HCT116 (cell line): ENCODE results near the gene TCP1. TPM values are rescaled to one million over a fixed set of nuclear protein-coding genes. Genes with fewer than 3 reads are reported as not detected.

Source experiments
- ATAC-seq: fragments of 200-7000 bp; cut with Tn5 transposase; 2 replicates; pipeline ENCODE4 v1.9.1; 2020; ENCODE audit warnings: mild to moderate bottlenecking, moderate library complexity
- BruUV-seq: library from RNA; stranded (reverse); fragments of 400-500 nt; replicated peaks from 2 replicates; lab custom pipeline; 2021; lab: Mats Ljungman, UMichigan
- CTCF ChIA-PET: fragments of 300-600 bp; sonication (Branson Sonifier 250); formaldehyde crosslinking; loops from one replicate; lab custom pipeline; 2021; ENCODE audit warnings: antibody characterized with exemption; lab: Charles Lee
- POLR2A ChIA-PET: fragments of 300-600, 350-600 bp; sonication (Branson Sonifier 250); formaldehyde crosslinking; loops from one replicate; lab custom pipeline; 2021; ENCODE audit warnings: antibody characterized with exemption; lab: Charles Lee
- RAD21 ChIA-PET, 2 experiments: fragments of 300-600 bp; sonication (Branson Sonifier 250); formaldehyde crosslinking; loops; one replicate each; lab custom pipeline; 2023; ENCODE audit warnings: low total read pairs in 2 of 2; ENCODE audit not compliant: uncharacterized antibody in 2 of 2, unreplicated experiment in 2 of 2, low non-redundant PET in 1 of 2; lab: Charles Lee
- DNase-seq: peaks from one replicate; pipeline ENCODE4 v3.0.0-alpha.2; 2010; ENCODE audit warnings: low read depth, low spot score
- H2AFZ ChIP-seq: fragments of 200-600 bp; shearing (Covaris generic), sonication (generic); 2 replicates; pipeline ENCODE4 v1.6.1; 2017; ENCODE audit warnings: low read depth, mixed run types, mixed read lengths, antibody characterized with exemption, low read length; ENCODE audit not compliant: poor library complexity, severe bottlenecking
- H3K27ac ChIP-seq: 2 replicates; pipeline ENCODE4 v1.5.1; 2012; ENCODE audit warnings: low read depth, low read length
- H3K27me3 ChIP-seq: fragments of 200-600 bp; sonication (generic); 2 replicates; pipeline ENCODE4 v1.6.1; 2016; ENCODE audit warnings: mixed run types, low read length, mixed read lengths; ENCODE audit not compliant: insufficient read depth
- H3K36me3 ChIP-seq, 2 experiments: fragments of 200-500 bp in 1 of 2; fragments of 200-600 bp in 1 of 2; sonication (Bioruptor generic) in 1 of 2; sonication (generic) in 1 of 2; 2 replicates each; pipeline versions ENCODE4 v1.5.1 to v1.6.1; 2014 to 2016; ENCODE audit warnings: low read length in 2 of 2, inconsistent platforms in 1 of 2, mixed read lengths in 1 of 2, mixed run types in 1 of 2; ENCODE audit not compliant: insufficient read depth in 2 of 2, control insufficient read depth in 1 of 2
- H3K4me1 ChIP-seq, 2 experiments: fragments of 200-600 bp in 1 of 2; sonication (generic) in 1 of 2; 2 replicates each; pipeline versions ENCODE4 v1.5.1 to v1.6.1; 2012 to 2017; ENCODE audit warnings: low read length in 2 of 2, inconsistent platforms in 1 of 2, mild to moderate bottlenecking in 1 of 2, mixed read lengths in 1 of 2, mixed run types in 1 of 2, moderate library complexity in 1 of 2; ENCODE audit not compliant: insufficient read depth in 2 of 2, control insufficient read depth in 1 of 2
- H3K4me2 ChIP-seq: fragments of 200-600 bp; sonication (generic); 2 replicates; pipeline ENCODE4 v1.6.1; 2017; ENCODE audit warnings: mixed run types, low read length, mixed read lengths
- H3K4me3 ChIP-seq, 2 experiments: fragments of 200-600 bp in 1 of 2; sonication (generic) in 1 of 2; replicated peaks in 1 of 2; 2 replicates each; pipeline ENCODE4 v1.5.1; 2011 to 2016; ENCODE audit warnings: low read length in 2 of 2, control low read depth in 1 of 2, low read depth in 1 of 2, mild to moderate bottlenecking in 1 of 2, mixed read lengths in 1 of 2, mixed run types in 1 of 2
- H3K79me2 ChIP-seq: fragments of 200-600 bp; sonication (generic); 2 replicates; pipeline ENCODE4 v1.6.1; 2017; ENCODE audit warnings: mild to moderate bottlenecking, mixed run types, low read length, moderate library complexity, mixed read lengths; ENCODE audit not compliant: insufficient read depth
- H3K9ac ChIP-seq: fragments of 200-600 bp; sonication (generic); 2 replicates; pipeline ENCODE4 v1.6.1; 2016; ENCODE audit warnings: low read length, mixed read lengths
- H3K9me2 ChIP-seq: fragments of 200-600 bp; sonication (generic), shearing (Covaris generic); 2 replicates; pipeline ENCODE4 v1.6.1; 2017; ENCODE audit warnings: mixed run types, mild to moderate bottlenecking, moderate library complexity; ENCODE audit not compliant: insufficient read depth
- H3K9me3 ChIP-seq, 2 experiments: fragments of 200-500 bp in 1 of 2; fragments of 200-600 bp in 1 of 2; sonication (Bioruptor generic) in 1 of 2; sonication (generic) in 1 of 2; 2 replicates each; pipeline ENCODE4 v1.6.1; 2014 to 2017; ENCODE audit warnings: low read length in 2 of 2, mixed read lengths in 2 of 2, inconsistent platforms in 1 of 2, low read depth in 1 of 2, mild to moderate bottlenecking in 1 of 2, mixed run types in 1 of 2, moderate library complexity in 1 of 2; ENCODE audit not compliant: control insufficient read depth in 1 of 2, insufficient read depth in 1 of 2
- H4K20me1 ChIP-seq: fragments of 200-600 bp; sonication (generic), shearing (Covaris generic); 2 replicates; pipeline ENCODE4 v1.6.1; 2017; ENCODE audit warnings: mixed run types, mild to moderate bottlenecking, moderate library complexity; ENCODE audit not compliant: insufficient read depth
- CBX3 ChIP-seq: IDR thresholded peaks from 2 replicates; pipeline ENCODE4 v1.6.1; 2012; ENCODE audit warnings: low read depth
- EGR1 ChIP-seq: IDR thresholded peaks from 2 replicates; pipeline ENCODE4 v1.6.1; 2012; ENCODE audit warnings: low read depth
- EZH2 ChIP-seq: fragments of 200-600 bp; sonication (generic); IDR thresholded peaks from 2 replicates; pipeline ENCODE4 v1.6.1; 2017; ENCODE audit warnings: antibody characterized with exemption, mixed run types
- EZH2phosphoT487 ChIP-seq: fragments of 200-600 bp; IDR thresholded peaks from 2 replicates; pipeline ENCODE4 v1.6.1; 2018; ENCODE audit warnings: antibody characterized with exemption, borderline replicate concordance
- FOSL1 ChIP-seq: IDR thresholded peaks from 2 replicates; pipeline ENCODE4 v1.6.1; 2012; ENCODE audit warnings: low read depth
- POLR2AphosphoS5 ChIP-seq: IDR thresholded peaks from 2 replicates; pipeline ENCODE4 v1.6.1; 2011; ENCODE audit warnings: mild to moderate bottlenecking, low read depth, low read length, moderate library complexity
- REST ChIP-seq: IDR thresholded peaks from 2 replicates; pipeline ENCODE4 v1.6.1; 2012; ENCODE audit warnings: low read depth
- TCF7L2 ChIP-seq: IDR thresholded peaks from 2 replicates; pipeline ENCODE4 v1.7.0; 2011; ENCODE audit warnings: borderline replicate concordance, inconsistent platforms; ENCODE audit not compliant: insufficient read depth, insufficient read length; ENCODE audit errors: extremely low read depth
- YY1 ChIP-seq: IDR thresholded peaks from 2 replicates; pipeline ENCODE4 v1.6.1; 2011; ENCODE audit warnings: low read length, low read depth, moderate library complexity, mild to moderate bottlenecking; ENCODE audit not compliant: insufficient replicate concordance; ENCODE audit errors: extremely low read depth
- ZBTB33 ChIP-seq: IDR thresholded peaks from 2 replicates; pipeline ENCODE4 v1.6.1; 2011; ENCODE audit warnings: mild to moderate bottlenecking, low read length, moderate library complexity; ENCODE audit not compliant: insufficient replicate concordance; ENCODE audit errors: extremely low read depth
- ZFX ChIP-seq: fragments of 450-650 bp; IDR thresholded peaks from 2 replicates; pipeline ENCODE4 v1.6.1; 2017
- intact Hi-C: fragments of 100-400 bp; cut with micrococcal nuclease; formaldehyde crosslinking; loops from 2 replicates; pipeline ENCODE4 v1.10.0; 2022
- total RNA-seq: library from RNA; stranded (reverse); gene quantifications from one replicate; pipeline ENCODE4 v1.2.1, GENCODE V29; 2021; ENCODE audit not compliant: unreplicated experiment

The TCP1 gene
- total RNA-seq, 1 experiment from 2014 or later: 447 TPM

GRCh38 chr6:159829526-159829925 lies 40.1 kb upstream of the TCP1 start:
- no peaks in the 10 kb centered on the region for H3K36me3 ChIP-seq
- H3K4me3 ChIP-seq: no peak overlapping the region
- no peaks in the 10 kb centered on the region for H4K20me1 ChIP-seq
- ATAC-seq (no peak), DNase-seq (no peak)
- TF ChIP-seq POLR2AphosphoS5 (no peak), ZFX (no peak), FOSL1 (no peak), EGR1 (no peak), YY1 (no peak), REST (no peak), TCF7L2 (no peak), EZH2phosphoT487 (no peak), EZH2 (no peak), CBX3 (no peak), ZBTB33 (no peak)
- no peak overlapping the region for H3K4me2 ChIP-seq
- H3K79me2 ChIP-seq: no peaks in the 10 kb centered on the region
- POLR2A ChIA-PET: no interaction called here
- intact Hi-C loops: no loop called here
- no peak overlapping the region for H2AFZ ChIP-seq
- no peak overlapping the region for H3K27ac ChIP-seq
- peaks cover 0 to 5% of the 10 kb centered on the region in 2 experiments; a peak in 1 of 4 replicates for H3K4me1 ChIP-seq
- no peaks in the 10 kb centered on the region for H3K9me2 ChIP-seq
- CTCF ChIA-PET: no interaction called here
- RAD21 ChIA-PET: no interaction called here
- no peak overlapping the region for H3K9ac ChIP-seq
- H3K27me3 ChIP-seq: no peaks in the 10 kb centered on the region
- no peaks in the 10 kb centered on the region for H3K9me3 ChIP-seq
- BruUV-seq: no TSS peak
